ENCODE data around the gene TIGD6.

TIGD6 gene

DNA sequence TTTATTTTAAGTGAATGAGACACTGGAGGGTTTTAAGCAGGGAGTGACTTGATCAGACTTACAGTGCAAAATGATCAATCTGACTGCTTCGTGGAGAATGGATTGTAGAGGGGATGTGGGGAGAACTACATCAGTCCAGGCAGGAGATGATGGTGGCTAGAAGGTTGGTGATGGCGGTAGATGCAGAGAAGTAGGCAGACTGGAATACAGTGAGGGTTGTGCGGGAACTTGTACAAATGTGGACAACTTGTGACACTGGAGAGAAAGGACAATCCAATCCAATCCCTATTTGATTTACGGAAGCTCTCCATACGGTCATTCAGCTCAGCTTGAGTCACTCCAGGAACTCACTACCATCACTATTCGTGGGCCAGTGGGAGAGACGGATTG, 593 bp downstream of the TIGD6 start:
- Mint-ChIP-seq H3K27me3 (no peaks in the 10 kb centered on the region), H3K9me3 (no peaks in the 10 kb centered on the region), H3K4me1 (peaks cover 39% of the 10 kb centered on the region), H3K4me3 (peak overlapping the region; percentile 78 to 97), H3K27ac (peak overlapping the region; percentile 55 to 96)
- ATAC-seq = no peak
- DNase-seq = no peak

DNA sequence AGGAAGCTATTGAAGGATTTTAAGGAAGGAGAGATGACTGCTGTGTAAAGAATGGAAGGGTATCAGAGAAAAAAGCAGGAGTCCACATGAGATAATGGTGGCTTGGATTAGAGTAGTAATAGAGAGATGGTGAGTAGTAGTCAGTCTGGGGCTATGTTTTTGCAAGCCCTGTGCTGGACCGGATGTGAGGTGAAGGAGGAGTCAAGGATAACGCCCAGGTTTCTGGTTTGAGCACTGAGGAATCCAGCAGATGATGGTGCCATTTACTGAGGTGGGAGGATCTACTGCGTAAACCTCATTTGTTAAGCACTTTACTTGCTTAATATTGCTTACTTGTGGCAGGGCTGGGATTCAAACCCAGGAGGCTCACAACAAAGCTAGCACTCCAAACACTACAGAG, 1.1 kb downstream of the TIGD6 start:
- H3K4me3 Mint-ChIP-seq = peak overlapping the region; percentile 78 to 97
- ATAC-seq = no peak
- H3K4me1 Mint-ChIP-seq = peaks cover 35% of the 10 kb centered on the region
- no peak for DNase-seq
- no peaks in the 10 kb centered on the region for H3K9me3 Mint-ChIP-seq
- peak overlapping the region; percentile 55 to 96 for H3K27ac Mint-ChIP-seq
- H3K27me3 Mint-ChIP-seq = no peaks in the 10 kb centered on the region

DNA sequence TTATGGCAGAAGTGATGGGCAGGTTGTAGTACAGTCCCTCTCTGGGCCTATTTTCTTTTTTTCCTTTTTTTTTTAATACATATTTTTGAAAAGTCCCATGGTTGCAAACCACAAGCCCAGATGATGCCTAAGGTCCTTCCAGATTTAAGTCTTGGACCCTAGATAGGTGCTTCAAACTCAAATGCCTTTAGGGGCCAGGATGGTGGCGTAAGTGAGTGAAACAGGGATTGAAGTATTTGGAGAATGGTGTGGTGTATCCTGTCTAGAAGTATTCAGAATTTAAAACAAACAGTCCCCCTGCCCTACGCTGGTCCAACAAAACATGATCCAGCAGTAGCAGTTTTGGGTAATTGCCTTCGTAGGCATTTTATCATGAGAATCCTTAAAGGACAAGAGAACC, 2.2 kb downstream of the TIGD6 start:
- Mint-ChIP-seq H3K27ac (no peak overlapping the region), H3K27me3 (no peaks in the 10 kb centered on the region), H3K4me3 (no peak overlapping the region), H3K9me3 (no peaks in the 10 kb centered on the region), H3K4me1 (peaks cover 35% of the 10 kb centered on the region)
- DNase-seq = no peak
- ATAC-seq = no peak

DNA sequence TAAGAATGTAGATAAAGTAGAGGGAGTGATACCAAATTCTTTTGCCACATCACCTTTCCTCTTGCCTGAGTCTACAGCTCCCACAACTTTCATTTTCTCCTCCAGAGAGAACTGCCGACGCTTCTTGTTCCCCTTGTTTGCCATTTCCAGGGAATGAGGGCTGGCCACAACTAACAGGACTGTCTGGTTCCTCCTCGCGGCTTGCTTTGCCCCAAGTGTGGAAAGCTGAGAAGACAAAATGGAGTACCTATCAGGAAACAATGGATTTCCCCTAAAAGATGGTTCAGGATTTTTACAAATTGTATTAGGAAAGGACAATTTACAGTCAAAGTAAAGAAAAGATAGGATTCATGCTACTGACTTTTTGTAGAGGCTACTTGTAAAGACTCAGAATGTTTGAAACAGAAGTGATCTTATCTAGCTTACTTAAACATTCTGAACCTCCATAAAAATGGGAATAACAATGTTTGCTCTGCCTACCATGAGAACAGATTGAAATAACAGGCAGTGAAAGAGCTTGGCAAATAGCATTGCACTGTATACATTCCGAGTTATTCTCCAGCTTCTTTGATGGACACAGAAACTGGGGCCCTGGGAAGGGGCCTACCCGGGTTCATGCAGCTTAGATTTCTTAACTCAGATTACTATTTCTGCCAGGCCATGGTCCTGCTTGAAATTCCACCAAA, 4.1 kb downstream of the TIGD6 start:
- Mint-ChIP-seq H3K4me1 (peaks cover 18% of the 10 kb centered on the region), H3K27ac (no peak overlapping the region), H3K27me3 (no peaks in the 10 kb centered on the region), H3K9me3 (no peaks in the 10 kb centered on the region), H3K4me3 (no peak overlapping the region)
- no peak for DNase-seq
- no peak for ATAC-seq

DNA sequence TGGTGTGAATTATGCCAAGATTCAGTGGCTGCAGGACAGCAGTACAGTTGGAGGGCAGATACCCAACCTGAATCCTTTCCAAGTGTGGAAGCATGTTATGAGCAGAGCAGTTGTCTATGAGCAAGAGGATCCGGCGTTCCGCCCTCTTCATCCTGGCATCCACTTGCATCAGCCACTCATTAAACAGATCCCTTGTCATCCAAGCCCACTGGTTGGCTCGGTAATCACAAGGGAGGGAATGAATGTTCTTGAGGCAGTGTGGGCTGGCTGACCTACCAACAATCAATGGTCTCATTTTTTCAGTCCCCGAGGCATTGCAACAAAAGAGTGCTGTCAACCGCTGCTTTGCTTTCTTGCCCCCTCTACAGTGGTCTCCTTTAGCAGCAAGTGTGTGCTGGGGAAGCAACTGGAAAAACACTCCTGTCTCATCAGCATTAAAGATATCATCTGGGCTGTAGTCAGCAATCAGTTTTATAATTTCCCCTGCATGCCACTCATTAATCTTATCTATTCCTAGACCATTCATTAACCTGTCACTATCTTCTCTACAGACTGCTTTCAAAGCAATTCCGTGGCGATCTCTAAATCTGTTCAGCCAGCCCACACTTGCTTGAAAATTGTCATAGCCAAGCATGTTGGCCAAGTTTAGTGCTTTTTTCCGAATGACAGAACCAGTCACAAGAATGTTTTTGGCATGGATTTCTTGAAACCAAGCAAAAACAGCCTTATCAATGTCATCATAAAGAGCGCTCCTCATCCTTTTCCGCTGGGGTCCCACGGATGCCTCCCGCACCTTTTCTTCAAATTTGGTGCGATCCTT, 4.9 kb downstream of the TIGD6 start:
- ATAC-seq (no peak), DNase-seq (no peak)
- no peak overlapping the region for H3K4me3 Mint-ChIP-seq
- peaks cover 18% of the 10 kb centered on the region for H3K4me1 Mint-ChIP-seq
- H3K27me3 Mint-ChIP-seq = no peaks in the 10 kb centered on the region
- H3K9me3 Mint-ChIP-seq = no peaks in the 10 kb centered on the region
- H3K27ac Mint-ChIP-seq = no peak overlapping the region

DNA sequence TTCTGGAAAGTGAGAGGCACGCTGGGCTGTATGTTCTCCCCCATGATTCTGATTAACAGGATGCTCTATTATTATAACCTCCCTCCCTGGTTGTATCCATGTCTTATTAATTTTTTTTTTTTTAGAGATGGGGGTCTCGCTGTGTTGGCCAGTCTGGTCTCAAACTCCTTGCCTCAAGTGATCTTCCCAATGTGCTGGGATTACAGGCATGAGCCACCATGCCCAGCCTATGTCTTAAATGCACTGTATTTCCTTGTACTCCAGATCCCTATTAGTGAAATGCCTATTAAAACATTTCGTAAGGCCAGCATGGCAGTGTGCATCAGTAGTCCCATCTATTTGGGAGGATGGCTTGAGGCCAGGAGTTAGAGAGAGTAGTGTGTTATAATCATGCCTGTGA, 7.0 kb downstream of the TIGD6 start:
- Mint-ChIP-seq H3K4me3 (no peak overlapping the region), H3K27ac (peak overlapping the region in 1 of 2 donors; percentile 63), H3K27me3 (no peaks in the 10 kb centered on the region), H3K9me3 (no peaks in the 10 kb centered on the region), H3K4me1 (peaks cover under 1% of the 10 kb centered on the region)
- ATAC-seq = no peak
- DNase-seq = no peak

DNA sequence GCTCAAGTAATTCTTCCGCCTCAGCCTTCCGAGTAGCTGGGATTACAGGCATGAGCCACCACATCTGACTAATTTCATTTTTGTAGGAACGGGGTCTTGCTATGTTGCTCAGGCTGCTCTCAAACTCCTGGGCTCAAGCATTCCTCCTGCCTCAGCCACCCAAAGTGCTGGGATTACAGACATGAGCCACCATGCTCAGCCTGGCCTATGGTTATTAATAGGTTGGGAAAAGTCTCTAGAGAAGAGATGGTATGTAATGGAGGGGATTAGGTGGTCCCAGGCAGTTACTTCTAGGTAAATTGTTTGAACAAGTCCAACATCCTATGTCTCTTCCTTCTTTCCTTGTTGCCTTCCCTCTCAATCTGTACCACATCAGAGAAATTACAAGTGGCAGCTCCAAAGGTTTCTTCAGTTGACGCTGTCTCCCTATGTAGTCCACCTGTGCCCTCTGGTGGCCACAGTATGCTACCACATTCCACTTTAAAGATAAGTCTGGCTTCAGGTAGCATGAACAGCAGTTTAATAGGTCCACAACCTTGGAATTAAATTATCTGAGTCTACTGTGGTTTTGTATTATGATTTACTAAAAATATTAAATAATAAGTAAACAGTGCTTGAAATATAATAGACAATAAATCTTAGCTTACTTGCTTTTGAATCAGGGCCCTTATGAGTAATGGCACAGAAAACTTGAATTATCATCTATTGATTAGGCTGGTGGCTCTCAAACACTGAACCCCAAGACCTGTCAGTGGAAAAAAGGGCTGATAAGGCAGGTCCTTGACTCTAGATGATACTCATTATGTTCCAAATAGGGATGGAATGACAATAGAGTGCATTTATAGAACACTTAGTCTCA, 9.7 kb downstream of the TIGD6 start:
- Mint-ChIP-seq H3K4me3 (no peak overlapping the region), H3K27me3 (no peaks in the 10 kb centered on the region), H3K4me1 (no peaks in the 10 kb centered on the region), H3K27ac (no peak overlapping the region), H3K9me3 (no peaks in the 10 kb centered on the region)
- peak; percentile 51 to 63 for DNase-seq
- ATAC-seq = peak; percentile 84

DNA sequence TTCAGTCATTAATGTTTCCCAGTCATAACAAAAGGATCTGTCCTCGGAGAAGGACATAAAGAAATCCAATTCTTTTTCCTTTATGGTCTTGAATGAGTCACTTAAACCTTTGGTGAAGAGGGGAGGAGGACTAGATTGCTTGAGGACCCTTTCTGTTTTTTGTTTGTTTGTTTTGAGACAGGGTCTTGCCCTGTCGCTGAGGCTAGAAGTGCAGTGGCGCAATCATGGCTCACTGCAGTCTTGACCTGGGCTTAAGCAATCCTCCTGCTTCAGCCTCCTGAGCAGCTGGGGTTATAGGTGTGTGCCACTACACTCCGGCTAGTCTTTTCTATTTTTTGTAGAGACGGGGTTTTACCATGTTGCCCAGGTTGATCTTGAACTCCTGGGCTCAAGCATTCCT, 12.3 kb downstream of the TIGD6 start:
- DNase-seq (no peak), ATAC-seq (no peak)
- Mint-ChIP-seq H3K27me3 (no peaks in the 10 kb centered on the region), H3K4me1 (no peaks in the 10 kb centered on the region), H3K9me3 (no peaks in the 10 kb centered on the region), H3K4me3 (no peak overlapping the region), H3K27ac (no peak overlapping the region)

DNA sequence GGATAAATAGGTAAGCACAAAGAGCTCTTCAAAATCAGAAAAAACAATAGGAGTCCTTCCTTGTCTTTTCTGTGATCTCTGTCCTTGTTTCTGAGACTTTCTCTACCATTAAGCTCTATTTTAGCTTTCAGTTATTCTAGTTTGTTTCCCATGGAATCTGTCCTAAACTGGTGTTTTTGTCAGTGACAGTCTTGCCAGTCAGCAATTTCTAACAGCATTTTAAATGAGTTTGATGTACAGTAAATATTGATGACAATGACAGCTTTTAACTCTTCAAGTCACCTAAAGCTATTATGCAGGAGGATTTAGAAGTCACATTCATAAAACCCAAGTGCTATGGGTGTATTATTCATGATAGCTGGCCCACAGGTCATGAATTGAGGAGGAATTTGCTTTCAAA, 17.9 kb downstream of the TIGD6 start:
- ATAC-seq (no peak), DNase-seq (no peak)
- no peaks in the 10 kb centered on the region for H3K9me3 Mint-ChIP-seq
- no peak overlapping the region for H3K4me3 Mint-ChIP-seq
- H3K27ac Mint-ChIP-seq = no peak overlapping the region
- no peaks in the 10 kb centered on the region for H3K4me1 Mint-ChIP-seq
- no peaks in the 10 kb centered on the region for H3K27me3 Mint-ChIP-seq

DNA sequence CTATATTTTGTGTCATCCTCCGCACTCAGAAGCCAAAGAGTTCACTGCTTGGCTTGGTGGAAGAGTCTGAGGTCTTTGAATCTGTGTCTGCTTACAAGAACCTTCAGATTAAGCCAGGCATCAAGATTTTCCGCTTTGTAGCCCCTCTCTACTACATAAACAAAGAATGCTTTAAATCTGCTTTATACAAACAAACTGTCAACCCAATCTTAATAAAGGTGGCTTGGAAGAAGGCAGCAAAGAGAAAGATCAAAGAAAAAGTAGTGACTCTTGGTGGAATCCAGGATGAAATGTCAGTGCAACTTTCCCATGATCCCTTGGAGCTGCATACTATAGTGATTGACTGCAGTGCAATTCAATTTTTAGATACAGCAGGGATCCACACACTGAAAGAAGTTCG, 19.2 kb downstream of the TIGD6 start:
- H3K9me3 Mint-ChIP-seq = no peaks in the 10 kb centered on the region
- no peaks in the 10 kb centered on the region for H3K27me3 Mint-ChIP-seq
- no peaks in the 10 kb centered on the region for H3K4me1 Mint-ChIP-seq
- DNase-seq = no peak
- ATAC-seq = no peak
- no peak overlapping the region for H3K27ac Mint-ChIP-seq
- no peak overlapping the region for H3K4me3 Mint-ChIP-seq

DNA sequence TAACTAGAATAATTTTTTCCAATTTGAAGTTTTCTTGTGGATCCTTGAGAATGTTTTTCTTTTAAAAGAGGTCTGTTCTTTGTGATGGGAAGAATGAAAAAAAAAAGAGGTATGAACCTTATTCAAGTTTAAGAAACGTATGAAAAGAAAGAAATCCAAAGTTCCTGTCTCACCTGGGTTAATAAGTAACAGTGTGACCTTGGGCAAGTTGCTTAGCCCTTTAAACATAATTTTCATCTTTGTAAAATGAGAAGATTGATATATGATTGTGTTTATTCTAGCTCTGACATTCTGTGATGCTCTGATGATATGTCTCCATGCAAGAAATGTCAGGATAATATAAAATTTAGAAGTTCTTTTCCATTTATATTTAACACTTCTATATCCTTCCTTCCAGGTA, 20.6 kb downstream of the TIGD6 start:
- no peak for ATAC-seq
- H3K27me3 Mint-ChIP-seq = no peaks in the 10 kb centered on the region

DNA sequence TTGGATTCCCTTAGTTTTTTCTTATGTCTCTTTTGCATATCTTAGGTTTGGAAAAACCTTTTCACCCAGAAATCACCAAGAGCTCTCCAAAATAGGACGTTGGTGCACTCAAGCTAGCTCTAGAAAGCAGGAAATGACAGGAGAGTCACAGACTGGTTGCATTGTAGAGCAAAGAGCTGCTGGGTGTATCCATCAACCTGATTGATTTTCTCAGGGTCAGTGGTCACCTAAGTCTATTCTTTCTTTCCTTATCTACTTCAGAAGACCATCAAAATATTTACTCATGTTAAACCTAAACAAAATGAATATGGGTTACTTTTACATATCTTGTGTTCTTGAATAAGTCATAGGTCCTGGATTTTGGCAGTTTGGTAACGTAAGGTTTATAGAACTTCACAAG, 25.0 kb downstream of the TIGD6 start:
- H3K9me3 Mint-ChIP-seq = no peaks in the 10 kb centered on the region
- no peak overlapping the region for H3K4me3 Mint-ChIP-seq
- no peak for ATAC-seq
- H3K27me3 Mint-ChIP-seq = no peaks in the 10 kb centered on the region
- DNase-seq = no peak
- peak overlapping the region in 1 of 2 donors; percentile 35 for H3K27ac Mint-ChIP-seq
- H3K4me1 Mint-ChIP-seq = peaks cover 8% of the 10 kb centered on the region

More for the DNA sequence above, 20.6 kb downstream of the TIGD6 start:
- no peak overlapping the region for H3K4me3 Mint-ChIP-seq
- H3K27ac Mint-ChIP-seq = no peak overlapping the region
- peaks cover 6% of the 10 kb centered on the region for H3K4me1 Mint-ChIP-seq
- no peaks in the 10 kb centered on the region for H3K9me3 Mint-ChIP-seq
- DNase-seq = no peak

DNA sequence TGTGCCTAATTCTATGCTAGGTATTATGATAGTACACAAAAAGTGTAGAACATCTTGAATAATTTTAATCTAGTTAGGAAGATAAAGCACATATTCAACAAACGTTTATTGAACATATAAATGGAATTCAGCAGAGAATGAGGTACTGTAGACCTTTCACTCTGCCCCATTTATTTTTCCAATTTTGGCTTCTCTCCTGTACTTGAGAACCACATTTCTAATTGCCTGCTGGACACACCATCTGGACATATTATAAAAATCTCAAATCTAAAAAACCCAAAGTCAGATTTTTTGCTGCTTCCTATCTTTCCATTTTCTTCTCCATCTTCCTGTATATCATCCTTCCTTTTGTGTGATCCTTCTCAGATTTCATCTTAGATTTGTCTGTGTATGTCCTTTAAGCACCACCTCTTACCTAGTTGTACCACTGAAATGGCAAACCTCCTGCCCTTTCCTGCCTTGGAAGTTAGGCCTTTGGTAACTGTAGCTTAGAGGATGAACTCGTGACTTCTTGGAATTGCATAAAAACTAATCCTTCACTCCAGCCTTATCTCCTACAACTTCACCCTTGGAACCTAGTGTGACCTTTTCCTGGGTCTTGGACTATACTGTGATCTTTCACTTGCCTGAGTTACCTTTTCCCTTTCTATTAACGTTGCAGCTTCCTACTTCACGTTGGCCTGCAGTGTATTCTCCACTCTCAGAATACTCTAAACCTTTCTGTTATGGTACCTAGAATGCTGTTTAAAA, 31.1 kb downstream of the TIGD6 start:
- no peaks in the 10 kb centered on the region for H3K27me3 Mint-ChIP-seq
- H3K4me1 Mint-ChIP-seq = no peaks in the 10 kb centered on the region
- no peak overlapping the region for H3K27ac Mint-ChIP-seq
- DNase-seq (no peak), ATAC-seq (no peak)
- H3K9me3 Mint-ChIP-seq = no peaks in the 10 kb centered on the region
- no peak overlapping the region for H3K4me3 Mint-ChIP-seq

DNA sequence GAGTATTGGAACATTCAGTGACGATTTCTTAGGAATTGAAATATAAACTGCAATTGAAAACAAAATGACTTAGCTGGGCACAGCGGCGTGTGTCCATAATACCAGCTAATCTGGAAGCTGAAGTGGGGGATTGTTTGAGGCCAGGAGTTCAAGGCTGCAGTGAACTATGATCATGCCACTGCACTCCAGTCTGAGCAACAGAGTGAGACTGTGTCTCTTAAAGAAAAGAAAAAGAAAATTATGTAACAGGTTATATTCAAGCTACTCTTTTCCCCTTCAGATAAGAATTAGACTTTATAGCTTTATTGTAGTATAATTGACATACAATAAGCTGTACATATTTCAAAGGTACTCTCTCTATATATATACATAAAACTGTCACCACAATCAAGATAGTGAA, 33.5 kb downstream of the TIGD6 start:
- no peak for ATAC-seq
- Mint-ChIP-seq H3K4me3 (no peak overlapping the region), H3K27me3 (no peaks in the 10 kb centered on the region), H3K4me1 (peaks cover 11% of the 10 kb centered on the region), H3K9me3 (no peaks in the 10 kb centered on the region), H3K27ac (no peak overlapping the region)
- DNase-seq = no peak

DNA sequence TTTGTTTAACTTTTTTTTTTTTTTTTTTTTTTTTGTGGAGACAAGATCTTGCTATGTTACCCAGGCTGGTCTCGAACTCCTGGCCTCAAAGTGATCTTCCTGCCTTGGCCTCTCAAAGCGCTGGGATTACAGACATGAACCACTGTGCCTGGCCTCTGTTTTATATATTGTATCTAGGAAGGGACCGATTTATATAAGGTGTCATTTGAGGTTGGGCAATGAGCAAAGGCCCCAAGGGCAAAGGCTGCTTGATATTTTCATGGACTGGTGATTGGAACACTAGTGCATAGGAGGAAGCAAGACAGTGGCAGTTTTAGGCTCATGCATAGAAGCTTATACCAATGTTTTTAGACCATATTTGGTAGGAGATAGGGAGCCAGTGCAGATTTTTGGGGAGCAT, 36.7 kb downstream of the TIGD6 start:
- Mint-ChIP-seq H3K27me3 (no peaks in the 10 kb centered on the region), H3K4me1 (peaks cover 36% of the 10 kb centered on the region), H3K27ac (peak overlapping the region in 1 of 2 donors; percentile 56), H3K9me3 (no peaks in the 10 kb centered on the region), H3K4me3 (no peak overlapping the region)
- DNase-seq = no peak
- no peak for ATAC-seq
